GM12878 (cell line): ENCODE measurements around the gene GAMT. TPM values are rescaled to one million over a fixed set of nuclear protein-coding genes. Genes with fewer than 3 reads are reported as not detected.

Experiments
- ATAC-seq: fragments of 200-7000 bp; cut with Tn5 transposase; 3 replicates; pipeline ENCODE4 v1.9.1; 2020; ENCODE audit warnings: mild to moderate bottlenecking, moderate library complexity
- BruUV-seq: library from RNA; stranded (reverse); fragments of 400-500 nt; replicated peaks from 2 replicates; lab custom pipeline; 2021; lab: Mats Ljungman, UMichigan
- CTCF ChIA-PET: fragments of 300-600 bp; sonication (Branson Sonifier 250); formaldehyde crosslinking; extraction: SDS; loops from one replicate; lab custom pipeline; 2021; ENCODE audit warnings: inconsistent platforms; lab: Yijun Ruan, JAX
- POLR2A ChIA-PET: fragments of 350-600 bp; formaldehyde crosslinking; extraction: SDS; loops from one replicate; lab custom pipeline; 2021; ENCODE audit warnings: inconsistent platforms; lab: Charles Lee
- RAD21 ChIA-PET: fragments of 300-600 bp; sonication (Branson Sonifier 250); formaldehyde crosslinking; loops from one replicate; lab custom pipeline; 2023; ENCODE audit warnings: antibody characterized with exemption; ENCODE audit not compliant: unreplicated experiment; lab: Charles Lee
- SMC1A ChIA-PET: fragments of 300-600 bp; sonication (Branson Sonifier 250); formaldehyde crosslinking; loops from one replicate; lab custom pipeline; 2023; ENCODE audit not compliant: unreplicated experiment, uncharacterized antibody; lab: Charles Lee
- DNase-seq: peaks from one replicate; pipeline ENCODE4 v3.0.0-alpha.2; 2011; ENCODE audit warnings: low read depth, low spot score
- FAIRE-seq: peaks from 3 replicates; lab custom pipeline; 2011; peaks lifted over from hg19 to GRCh38; lab: Jason Lieb, UNC
- H2AFZ ChIP-seq: 2 replicates; pipeline ENCODE4 v1.6.0; 2011; ENCODE audit warnings: low read depth, low read length, control low read depth; ENCODE audit not compliant: control insufficient read depth
- H3K27ac ChIP-seq: 2 replicates; pipeline ENCODE4 v1.5.1; 2011; ENCODE audit warnings: control low read depth; ENCODE audit not compliant: control insufficient read depth, insufficient read depth
- H3K27me3 ChIP-seq, 2 experiments: replicated peaks in 1 of 2; 2 replicates each; pipeline versions ENCODE4 v1.6.0 to v1.6.1; 2011; ENCODE audit warnings: low read length in 1 of 2; ENCODE audit not compliant: control insufficient read depth in 2 of 2, insufficient read depth in 2 of 2
- H3K36me3 ChIP-seq, 2 experiments: 2 replicates each; pipeline ENCODE4 v1.5.1; 2011; ENCODE audit warnings: low read length in 1 of 2; ENCODE audit not compliant: control insufficient read depth in 2 of 2, insufficient read depth in 2 of 2
- H3K4me1 ChIP-seq: 2 replicates; pipeline ENCODE4 v1.6.1; 2011; ENCODE audit warnings: mild to moderate bottlenecking, low read length, moderate library complexity, mixed read lengths; ENCODE audit not compliant: control insufficient read depth, insufficient read depth
- H3K4me2 ChIP-seq: 2 replicates; pipeline ENCODE4 v1.6.0; 2011; ENCODE audit warnings: control low read depth; ENCODE audit not compliant: control insufficient read depth, insufficient read depth
- H3K4me3 ChIP-seq: fragments of 200-600 bp; sonication (generic); 2 replicates; pipeline ENCODE4 v1.5.1; 2016
- H3K79me2 ChIP-seq: 2 replicates; pipeline ENCODE4 v1.6.0; 2011; ENCODE audit warnings: low read length; ENCODE audit not compliant: control insufficient read depth, insufficient read depth
- H3K9ac ChIP-seq: 2 replicates; pipeline ENCODE4 v1.8.0; 2011; ENCODE audit warnings: low read length, control low read depth, mixed read lengths; ENCODE audit not compliant: control insufficient read depth, insufficient read depth
- H3K9me3 ChIP-seq: replicated peaks from 3 replicates; pipeline ENCODE4 v1.5.1; 2011; ENCODE audit warnings: mild to moderate bottlenecking, low read length; ENCODE audit not compliant: control insufficient read depth, insufficient read depth
- H4K20me1 ChIP-seq: 2 replicates; pipeline ENCODE4 v1.6.0; 2011; ENCODE audit not compliant: control insufficient read depth, insufficient read depth
- SUZ12 ChIP-seq: fragments of 200-600 bp; sonication (generic); IDR thresholded peaks from one replicate; pipeline ENCODE4 v1.6.1; 2018; ENCODE audit warnings: antibody characterized with exemption, mild to moderate bottlenecking; ENCODE audit not compliant: unreplicated experiment
- WGBS: methylation state at CpG from one replicate; pipeline ENCODE4 v1.1.6; 2016; ENCODE audit warnings: low lambda C conversion rate; ENCODE audit not compliant: insufficient replicate concordance, insufficient coverage; ENCODE audit errors: missing lambda C conversion rate; 5-methylcytosine and 5-hydroxymethylcytosine counted together
- in situ Hi-C: fragments of 300-500 bp; cut with MboI; formaldehyde crosslinking; loops from 9 replicates; pipeline ENCODE4 v1.14.3; 2018; ENCODE audit warnings: mixed read lengths
- intact Hi-C: fragments of 100-400 bp; cut with micrococcal nuclease; formaldehyde crosslinking; loops from one replicate; pipeline ENCODE4 v1.14.2; 2022; ENCODE audit not compliant: unreplicated experiment
- polyA plus RNA-seq, 11 experiments: library from polyadenylated mRNA; depleted of rRNA in 4 of 11; unstranded in 6 of 11; stranded (reverse) in 5 of 11; fragments of >200 nt; fragmentation: Nextera tagmentation in 4 of 11; fragmentation: Illumina TruSeq in 1 of 11; extraction: Ambion mirVana in 4 of 11; extraction: Trizol in 1 of 11; gene quantifications; 1 replicate in 1 of 11; 2 replicates in 10 of 11; pipeline versions ENCODE4 v1.2.1 to v1.2.3, GENCODE V29; 2011 to 2016; ENCODE audit warnings: inconsistent platforms in 2 of 11, missing spikeins in 2 of 11, low read depth in 1 of 11
- total RNA-seq, 4 experiments: library from RNA; depleted of rRNA in 3 of 4; stranded (reverse); fragments of >200 nt in 3 of 4; fragmentation: Illumina TruSeq in 1 of 4; extraction: Trizol in 1 of 4; gene quantifications; 2 replicates each; pipeline versions ENCODE4 v1.2.1 to v1.2.3, GENCODE V29; 2013 to 2021
- TF ChIP-seq, protein P1 (sequence below): IDR thresholded peaks from 2 replicates; pipeline ENCODE4 v1.6.1; 2012; ENCODE audit warnings: low read depth, low read length, improper control_type of control experiment
- TF ChIP-seq, protein P2 (sequence below): IDR thresholded peaks from 2 replicates; pipeline ENCODE4 v1.6.1; 2012; ENCODE audit warnings: mild to moderate bottlenecking, low read depth, low read length

The GAMT gene
- total and polyA plus RNA-seq, 10 of the 15 experiments (the other 5 are each of a cell fraction or from before 2014, with no cell fraction given), result 1.6 to 131 (median 38.8) TPM

DNA sequence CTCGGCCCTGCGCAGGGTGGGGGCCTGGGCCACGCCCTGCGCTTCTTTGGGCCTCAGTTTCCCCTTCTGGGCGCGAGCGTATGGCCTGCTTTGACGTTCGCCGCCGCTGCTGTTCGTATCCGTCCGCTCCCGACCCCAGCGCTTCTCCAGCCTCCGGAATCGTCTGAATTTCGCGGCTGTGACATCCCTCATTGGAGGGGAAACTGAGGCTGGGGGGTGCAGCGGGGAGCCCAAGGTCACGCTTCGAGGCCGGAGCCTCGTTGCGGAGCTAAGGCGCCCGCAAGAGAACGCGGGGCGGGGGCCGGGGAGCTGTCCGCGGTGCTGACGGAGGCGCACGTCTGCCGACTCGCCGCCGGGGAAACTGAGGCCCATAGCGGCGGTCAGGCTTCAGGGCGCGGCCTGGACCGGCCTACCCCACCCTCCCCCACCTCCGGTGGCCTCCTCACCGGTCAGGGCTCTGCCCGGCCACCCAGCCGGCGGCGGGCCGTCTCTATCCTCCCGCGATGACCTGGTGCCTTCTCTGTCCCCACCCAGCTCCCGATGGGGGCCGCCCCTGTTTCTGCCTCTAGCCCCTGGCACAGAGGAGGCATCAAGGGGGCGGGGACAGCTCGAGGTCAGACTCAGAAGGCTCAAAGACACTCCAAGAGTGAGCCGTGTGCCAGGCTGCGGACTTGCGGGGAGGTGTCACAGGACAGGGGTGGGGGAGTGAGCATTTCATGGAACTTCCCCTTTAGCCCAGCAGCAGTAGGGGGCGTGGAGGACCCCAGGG is 45.6 kb upstream of the GAMT start:
- H4K20me1 ChIP-seq, result no peaks in the 10 kb centered on the region
- H3K79me2 ChIP-seq, result no peaks in the 10 kb centered on the region; the same call in 1 of the 2 replicates
- no peak overlapping the region for H3K9ac ChIP-seq
- FAIRE-seq (no peak), DNase-seq (no peak), ATAC-seq (no peak)
- CTCF ChIA-PET, result no interaction called here
- TF ChIP-seq, protein P1, sequence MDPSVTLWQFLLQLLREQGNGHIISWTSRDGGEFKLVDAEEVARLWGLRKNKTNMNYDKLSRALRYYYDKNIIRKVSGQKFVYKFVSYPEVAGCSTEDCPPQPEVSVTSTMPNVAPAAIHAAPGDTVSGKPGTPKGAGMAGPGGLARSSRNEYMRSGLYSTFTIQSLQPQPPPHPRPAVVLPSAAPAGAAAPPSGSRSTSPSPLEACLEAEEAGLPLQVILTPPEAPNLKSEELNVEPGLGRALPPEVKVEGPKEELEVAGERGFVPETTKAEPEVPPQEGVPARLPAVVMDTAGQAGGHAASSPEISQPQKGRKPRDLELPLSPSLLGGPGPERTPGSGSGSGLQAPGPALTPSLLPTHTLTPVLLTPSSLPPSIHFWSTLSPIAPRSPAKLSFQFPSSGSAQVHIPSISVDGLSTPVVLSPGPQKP, result no peak
- peak; percentile 94 for TF ChIP-seq SUZ12
- TF ChIP-seq, protein P2, sequence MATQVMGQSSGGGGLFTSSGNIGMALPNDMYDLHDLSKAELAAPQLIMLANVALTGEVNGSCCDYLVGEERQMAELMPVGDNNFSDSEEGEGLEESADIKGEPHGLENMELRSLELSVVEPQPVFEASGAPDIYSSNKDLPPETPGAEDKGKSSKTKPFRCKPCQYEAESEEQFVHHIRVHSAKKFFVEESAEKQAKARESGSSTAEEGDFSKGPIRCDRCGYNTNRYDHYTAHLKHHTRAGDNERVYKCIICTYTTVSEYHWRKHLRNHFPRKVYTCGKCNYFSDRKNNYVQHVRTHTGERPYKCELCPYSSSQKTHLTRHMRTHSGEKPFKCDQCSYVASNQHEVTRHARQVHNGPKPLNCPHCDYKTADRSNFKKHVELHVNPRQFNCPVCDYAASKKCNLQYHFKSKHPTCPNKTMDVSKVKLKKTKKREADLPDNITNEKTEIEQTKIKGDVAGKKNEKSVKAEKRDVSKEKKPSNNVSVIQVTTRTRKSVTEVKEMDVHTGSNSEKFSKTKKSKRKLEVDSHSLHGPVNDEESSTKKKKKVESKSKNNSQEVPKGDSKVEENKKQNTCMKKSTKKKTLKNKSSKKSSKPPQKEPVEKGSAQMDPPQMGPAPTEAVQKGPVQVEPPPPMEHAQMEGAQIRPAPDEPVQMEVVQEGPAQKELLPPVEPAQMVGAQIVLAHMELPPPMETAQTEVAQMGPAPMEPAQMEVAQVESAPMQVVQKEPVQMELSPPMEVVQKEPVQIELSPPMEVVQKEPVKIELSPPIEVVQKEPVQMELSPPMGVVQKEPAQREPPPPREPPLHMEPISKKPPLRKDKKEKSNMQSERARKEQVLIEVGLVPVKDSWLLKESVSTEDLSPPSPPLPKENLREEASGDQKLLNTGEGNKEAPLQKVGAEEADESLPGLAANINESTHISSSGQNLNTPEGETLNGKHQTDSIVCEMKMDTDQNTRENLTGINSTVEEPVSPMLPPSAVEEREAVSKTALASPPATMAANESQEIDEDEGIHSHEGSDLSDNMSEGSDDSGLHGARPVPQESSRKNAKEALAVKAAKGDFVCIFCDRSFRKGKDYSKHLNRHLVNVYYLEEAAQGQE, result peak; percentile 91
- RAD21 ChIA-PET, result no interaction called here
- intact Hi-C loops, result no loop called here
- no peaks in the 10 kb centered on the region for H3K9me3 ChIP-seq
- H3K4me3 ChIP-seq, result no peak overlapping the region
- SMC1A ChIA-PET, result no interaction called here
- peaks cover 10 to 14% of the 10 kb centered on the region in 2 experiments for H3K27me3 ChIP-seq
- POLR2A ChIA-PET, result no interaction called here
- H3K4me2 ChIP-seq, result no peak overlapping the region
- H3K36me3 ChIP-seq, result peaks cover 4 to 5% of the 10 kb centered on the region in 2 experiments; a peak in 3 of 4 replicates
- H2AFZ ChIP-seq, result no peak overlapping the region
- H3K4me1 ChIP-seq, result peaks cover 7% of the 10 kb centered on the region; the same call in 1 of the 2 replicates
- BruUV-seq, result no TSS peak
- H3K27ac ChIP-seq, result no peak overlapping the region
- 19% methylated on average over 58 of the region's 63 CpGs for WGBS
- in situ Hi-C loops, result no loop called here
